SH-SY5Y (cell line): ENCODE results near the gene VAV2.
A peak's percentile ranks its signal among the peaks of the same experiment; 100 is the strongest.

Experiments
- GATA2 ChIP-seq: IDR thresholded peaks from 2 replicates; pipeline ENCODE4 v1.6.1; 2011; ENCODE audit warnings: mild to moderate bottlenecking, low read depth, low read length
- GATA3 ChIP-seq: IDR thresholded peaks from 2 replicates; pipeline ENCODE4 v1.6.1; 2011; ENCODE audit warnings: low read depth, mild to moderate bottlenecking, low read length, moderate library complexity

Gene VAV2, protein sequence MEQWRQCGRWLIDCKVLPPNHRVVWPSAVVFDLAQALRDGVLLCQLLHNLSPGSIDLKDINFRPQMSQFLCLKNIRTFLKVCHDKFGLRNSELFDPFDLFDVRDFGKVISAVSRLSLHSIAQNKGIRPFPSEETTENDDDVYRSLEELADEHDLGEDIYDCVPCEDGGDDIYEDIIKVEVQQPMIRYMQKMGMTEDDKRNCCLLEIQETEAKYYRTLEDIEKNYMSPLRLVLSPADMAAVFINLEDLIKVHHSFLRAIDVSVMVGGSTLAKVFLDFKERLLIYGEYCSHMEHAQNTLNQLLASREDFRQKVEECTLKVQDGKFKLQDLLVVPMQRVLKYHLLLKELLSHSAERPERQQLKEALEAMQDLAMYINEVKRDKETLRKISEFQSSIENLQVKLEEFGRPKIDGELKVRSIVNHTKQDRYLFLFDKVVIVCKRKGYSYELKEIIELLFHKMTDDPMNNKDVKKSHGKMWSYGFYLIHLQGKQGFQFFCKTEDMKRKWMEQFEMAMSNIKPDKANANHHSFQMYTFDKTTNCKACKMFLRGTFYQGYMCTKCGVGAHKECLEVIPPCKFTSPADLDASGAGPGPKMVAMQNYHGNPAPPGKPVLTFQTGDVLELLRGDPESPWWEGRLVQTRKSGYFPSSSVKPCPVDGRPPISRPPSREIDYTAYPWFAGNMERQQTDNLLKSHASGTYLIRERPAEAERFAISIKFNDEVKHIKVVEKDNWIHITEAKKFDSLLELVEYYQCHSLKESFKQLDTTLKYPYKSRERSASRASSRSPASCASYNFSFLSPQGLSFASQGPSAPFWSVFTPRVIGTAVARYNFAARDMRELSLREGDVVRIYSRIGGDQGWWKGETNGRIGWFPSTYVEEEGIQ

GRCh38 chr9:133991964-133992779 lies at the start of gene VAV2:
VAV2 (minus strand) TSS chr9:133992324; CDS start chr9:133992278, 46 bp downstream.
- TF ChIP-seq GATA3: no peak
- no peak for TF ChIP-seq GATA2

- no peak for TF ChIP-seq GATA2
- no peak for TF ChIP-seq GATA3
Observed at GRCh38 chr9:134041649-134041962, 49.5 kb upstream of the VAV2 start.

DNA sequence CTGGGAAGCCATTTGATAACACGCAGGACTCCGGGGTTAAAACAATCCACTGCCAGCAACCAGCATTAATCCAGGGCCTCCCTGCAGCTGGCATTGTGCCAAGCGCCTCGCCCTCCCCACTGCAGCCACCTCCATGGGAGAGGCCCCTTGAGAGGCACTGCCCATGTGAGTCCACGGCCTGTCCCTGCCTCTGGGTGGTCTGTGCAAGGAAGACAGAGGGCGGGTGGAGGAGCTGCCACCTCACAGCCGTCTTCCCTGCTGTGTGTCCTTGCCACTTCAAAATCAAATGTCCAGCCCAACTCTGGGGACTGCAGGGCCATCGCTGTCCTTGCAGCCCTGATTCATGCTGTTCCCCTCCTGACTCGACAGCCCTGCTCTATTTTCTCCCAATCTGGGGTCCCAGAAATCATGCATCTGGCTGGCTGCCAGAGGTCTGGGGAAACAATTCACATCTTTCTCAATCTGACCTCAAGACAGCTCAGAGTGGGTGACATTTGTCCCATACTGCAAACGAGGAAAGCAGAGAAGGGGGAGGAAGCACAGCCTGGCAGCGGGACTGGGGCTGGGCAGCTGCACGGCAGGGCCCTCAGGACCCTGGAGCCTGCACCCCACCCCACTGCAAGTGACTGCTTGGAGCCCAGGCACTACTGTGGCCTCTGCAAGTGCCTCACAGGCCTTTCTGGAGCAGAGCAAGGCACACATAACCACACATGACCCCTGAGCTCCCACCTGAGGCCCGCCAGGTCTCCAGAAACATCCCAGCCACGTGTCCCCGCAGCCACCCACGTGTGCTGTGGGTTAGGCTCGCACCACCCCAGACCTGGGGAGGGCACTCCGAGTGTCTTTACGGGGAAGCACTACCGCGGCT lies 48.9 kb upstream of the VAV2 start:
- TF ChIP-seq GATA3 (no peak), GATA2 (peak; percentile 17; the same call in 1 of the 2 replicates)

DNA sequence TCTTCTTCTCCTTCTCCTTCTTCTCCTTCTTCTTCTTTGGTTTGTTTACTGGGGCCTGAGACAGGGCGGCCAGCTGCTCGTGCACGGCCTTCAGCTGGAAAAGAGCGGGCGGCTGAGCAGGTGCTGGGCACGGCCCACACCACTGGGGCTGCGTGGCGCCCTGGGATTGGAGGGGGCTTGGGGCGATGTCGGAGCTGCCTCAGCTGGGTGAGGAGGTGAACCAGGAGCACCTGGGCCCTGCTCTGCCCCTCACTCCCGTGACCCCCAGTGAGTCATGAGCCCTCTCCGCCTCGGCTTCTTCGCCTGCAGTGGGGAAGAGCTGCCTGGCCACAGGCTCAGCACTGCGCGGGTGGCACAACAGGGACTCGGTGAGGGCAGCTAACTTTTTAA lies 48.0 kb upstream of the VAV2 start:
- no peak for TF ChIP-seq GATA3
- TF ChIP-seq GATA2: no peak

DNA sequence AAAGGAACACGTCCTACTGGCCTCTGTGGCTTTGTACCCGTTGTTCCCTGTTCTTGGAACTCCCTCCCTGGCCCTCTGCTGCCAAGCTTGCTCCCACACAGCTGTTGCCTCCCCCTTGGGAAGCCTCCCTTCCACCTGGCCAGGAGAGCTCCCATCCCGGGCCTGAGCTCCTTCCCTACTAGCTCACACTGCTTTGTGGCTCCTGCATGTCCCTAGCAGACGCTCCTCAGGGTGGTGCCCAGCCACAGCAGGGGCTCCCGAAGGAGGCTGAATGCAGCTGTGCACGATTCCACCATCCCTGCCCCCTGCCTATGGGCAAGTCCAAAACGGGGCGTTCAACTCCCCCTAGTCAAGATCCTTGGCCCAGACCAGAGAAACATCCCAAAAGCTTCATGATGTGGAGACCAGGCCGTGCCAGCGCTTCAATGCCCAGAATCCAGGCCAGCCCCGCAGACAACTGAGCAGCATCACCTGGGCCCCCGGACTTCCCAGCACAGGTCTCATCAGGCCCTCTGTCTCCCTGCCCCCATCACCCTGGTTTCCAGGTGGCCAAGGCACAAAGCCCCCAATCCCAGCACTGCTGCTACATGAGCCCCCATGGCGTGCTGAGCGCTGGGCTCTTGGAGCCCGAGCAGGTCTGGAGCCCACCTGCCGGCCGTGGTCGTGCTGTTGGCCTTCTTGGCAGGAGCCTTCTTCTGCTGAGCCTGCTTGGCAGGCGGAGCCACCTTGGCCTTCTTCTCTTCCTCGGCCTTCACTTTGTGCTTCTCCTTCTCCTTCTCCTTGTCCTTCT lies 47.5 kb upstream of the VAV2 start:
- TF ChIP-seq GATA3: no peak
- no peak for TF ChIP-seq GATA2

- TF ChIP-seq GATA2: no peak
- TF ChIP-seq GATA3: no peak
Observed at GRCh38 chr9:134037641-134038040, 45.5 kb upstream of the VAV2 start.

DNA sequence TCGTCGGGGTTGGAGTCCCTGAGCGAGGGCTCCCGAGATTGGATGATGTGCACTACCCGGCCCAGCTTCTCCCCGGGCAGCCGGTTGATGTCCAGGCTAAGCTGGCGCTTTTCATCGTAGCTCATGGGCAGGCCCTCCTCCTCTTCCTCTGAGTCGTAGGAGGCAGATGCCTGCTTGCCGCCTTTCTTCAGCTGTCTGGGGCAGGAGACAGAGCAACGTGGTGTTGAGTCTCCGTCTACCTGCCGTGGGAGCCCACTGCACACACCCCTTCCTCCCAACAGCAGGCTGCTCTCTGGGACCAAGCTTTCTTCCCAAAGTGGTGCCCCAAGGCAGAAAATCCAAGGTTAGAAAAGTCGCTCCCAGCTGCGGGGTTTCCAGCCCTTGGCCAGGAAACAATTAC lies 44.0 kb upstream of the VAV2 start:
- TF ChIP-seq GATA3 (no peak), GATA2 (no peak)

DNA sequence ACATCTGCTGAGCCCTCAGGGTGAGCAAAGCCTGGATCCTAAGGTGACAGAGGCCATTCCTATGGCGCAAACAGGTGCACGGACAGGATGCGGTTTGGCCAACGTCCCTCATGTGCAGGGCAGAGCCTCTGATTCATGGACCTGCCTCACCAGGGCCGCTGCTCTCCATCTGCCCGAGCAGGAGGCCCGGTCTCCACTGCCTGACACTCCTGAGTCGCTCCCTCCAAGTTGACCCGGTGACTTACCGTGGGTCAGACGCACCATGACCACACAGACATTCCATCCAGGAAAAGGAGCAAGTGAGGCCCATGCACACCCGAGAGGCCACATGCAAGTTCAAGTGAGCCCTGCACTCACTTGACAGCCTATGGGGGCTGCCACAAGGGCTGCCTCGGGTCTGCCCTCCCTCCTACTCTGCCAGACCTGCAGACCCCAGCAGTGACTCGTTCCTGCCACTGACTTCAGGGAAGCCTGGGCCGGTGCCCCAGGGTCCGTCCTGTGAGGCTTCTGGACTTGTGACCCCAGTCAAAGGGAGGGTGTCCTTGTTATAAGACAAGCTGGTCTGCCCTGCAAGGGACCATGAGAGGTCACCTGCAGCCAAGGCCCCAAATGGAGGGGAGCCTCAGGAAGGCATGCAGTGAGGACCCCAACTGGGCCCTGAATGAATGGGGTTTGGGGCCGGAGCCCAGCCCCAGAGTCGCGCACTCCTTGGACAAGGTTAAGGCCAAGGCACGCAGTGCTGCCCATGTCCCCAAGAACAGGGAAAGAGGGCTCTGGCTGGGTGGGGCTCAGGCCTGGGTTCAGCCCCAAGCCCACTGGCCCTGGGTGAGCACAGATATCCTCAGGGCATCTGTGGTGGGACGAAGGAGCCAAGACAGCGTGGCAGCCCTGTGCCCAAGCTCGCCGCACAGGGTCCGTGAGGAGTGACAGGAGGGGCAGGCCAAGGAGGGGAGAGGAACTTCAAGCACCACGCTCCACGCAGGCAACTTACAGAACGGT lies 43.2 kb upstream of the VAV2 start:
- TF ChIP-seq GATA3 (no peak), GATA2 (no peak)

- no peak for TF ChIP-seq GATA3
- TF ChIP-seq GATA2: no peak
Observed at GRCh38 chr9:134034215-134035040, 42.3 kb upstream of the VAV2 start.

- TF ChIP-seq GATA3: no peak
- no peak for TF ChIP-seq GATA2
Observed at GRCh38 chr9:134033516-134034214, 41.5 kb upstream of the VAV2 start.
